ENCODE results near the gene NPTN.

Gene NPTN

DNA sequence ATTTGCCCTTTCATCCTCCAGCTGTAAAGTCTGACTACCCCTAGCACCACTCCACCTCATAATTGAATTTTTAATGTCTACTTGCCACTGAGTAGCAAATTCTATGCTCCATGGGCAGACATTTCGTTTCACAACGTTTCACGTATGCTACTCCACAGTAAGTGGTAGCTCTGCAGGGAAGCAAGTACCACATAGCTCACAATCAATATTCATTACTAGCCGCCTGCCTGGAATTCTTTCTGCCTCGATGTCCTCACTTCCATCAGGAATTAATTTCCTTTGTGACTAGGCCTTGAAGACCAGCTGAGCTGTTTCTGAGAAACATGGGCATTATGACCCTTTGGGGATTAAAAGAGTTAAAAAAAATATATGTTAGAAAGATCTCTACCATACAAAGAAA is 15.3 kb downstream of the NPTN start:
- TF ChIP-seq TCF4 (CRISPR knock-in tag; IDR thresholded peaks at IDR 0.05; ENCODE audit: borderline replicate concordance), result no peak
- no peak for TF ChIP-seq ISL1 (CRISPR knock-in tag; IDR thresholded peaks at IDR 0.05)
- TF ChIP-seq ARNTL (CRISPR knock-in tag; IDR thresholded peaks at IDR 0.05; ENCODE audit: borderline replicate concordance, low read depth), result no peak
- no peak for TF ChIP-seq TOX (CRISPR knock-in tag; IDR thresholded peaks at IDR 0.05; ENCODE audit: borderline replicate concordance)
- no peak for TF ChIP-seq ZFP30 (CRISPR knock-in tag; IDR thresholded peaks at IDR 0.05)
- TF ChIP-seq, protein P1, sequence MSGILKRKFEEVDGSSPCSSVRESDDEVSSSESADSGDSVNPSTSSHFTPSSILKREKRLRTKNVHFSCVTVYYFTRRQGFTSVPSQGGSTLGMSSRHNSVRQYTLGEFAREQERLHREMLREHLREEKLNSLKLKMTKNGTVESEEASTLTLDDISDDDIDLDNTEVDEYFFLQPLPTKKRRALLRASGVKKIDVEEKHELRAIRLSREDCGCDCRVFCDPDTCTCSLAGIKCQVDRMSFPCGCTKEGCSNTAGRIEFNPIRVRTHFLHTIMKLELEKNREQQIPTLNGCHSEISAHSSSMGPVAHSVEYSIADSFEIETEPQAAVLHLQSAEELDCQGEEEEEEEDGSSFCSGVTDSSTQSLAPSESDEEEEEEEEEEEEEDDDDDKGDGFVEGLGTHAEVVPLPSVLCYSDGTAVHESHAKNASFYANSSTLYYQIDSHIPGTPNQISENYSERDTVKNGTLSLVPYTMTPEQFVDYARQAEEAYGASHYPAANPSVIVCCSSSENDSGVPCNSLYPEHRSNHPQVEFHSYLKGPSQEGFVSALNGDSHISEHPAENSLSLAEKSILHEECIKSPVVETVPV (CRISPR knock-in tag; IDR thresholded peaks at IDR 0.05), result no peak
- TF ChIP-seq, protein P2, sequence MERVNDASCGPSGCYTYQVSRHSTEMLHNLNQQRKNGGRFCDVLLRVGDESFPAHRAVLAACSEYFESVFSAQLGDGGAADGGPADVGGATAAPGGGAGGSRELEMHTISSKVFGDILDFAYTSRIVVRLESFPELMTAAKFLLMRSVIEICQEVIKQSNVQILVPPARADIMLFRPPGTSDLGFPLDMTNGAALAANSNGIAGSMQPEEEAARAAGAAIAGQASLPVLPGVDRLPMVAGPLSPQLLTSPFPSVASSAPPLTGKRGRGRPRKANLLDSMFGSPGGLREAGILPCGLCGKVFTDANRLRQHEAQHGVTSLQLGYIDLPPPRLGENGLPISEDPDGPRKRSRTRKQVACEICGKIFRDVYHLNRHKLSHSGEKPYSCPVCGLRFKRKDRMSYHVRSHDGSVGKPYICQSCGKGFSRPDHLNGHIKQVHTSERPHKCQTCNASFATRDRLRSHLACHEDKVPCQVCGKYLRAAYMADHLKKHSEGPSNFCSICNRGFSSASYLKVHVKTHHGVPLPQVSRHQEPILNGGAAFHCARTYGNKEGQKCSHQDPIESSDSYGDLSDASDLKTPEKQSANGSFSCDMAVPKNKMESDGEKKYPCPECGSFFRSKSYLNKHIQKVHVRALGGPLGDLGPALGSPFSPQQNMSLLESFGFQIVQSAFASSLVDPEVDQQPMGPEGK (CRISPR knock-in tag; IDR thresholded peaks at IDR 0.05; ENCODE audit: borderline replicate concordance), result no peak
- no peak for TF ChIP-seq ZNF70 (CRISPR knock-in tag; IDR thresholded peaks at IDR 0.05)
- TF ChIP-seq GLIS3 (CRISPR knock-in tag; IDR thresholded peaks at IDR 0.05), result no peak
- TF ChIP-seq, protein P3, sequence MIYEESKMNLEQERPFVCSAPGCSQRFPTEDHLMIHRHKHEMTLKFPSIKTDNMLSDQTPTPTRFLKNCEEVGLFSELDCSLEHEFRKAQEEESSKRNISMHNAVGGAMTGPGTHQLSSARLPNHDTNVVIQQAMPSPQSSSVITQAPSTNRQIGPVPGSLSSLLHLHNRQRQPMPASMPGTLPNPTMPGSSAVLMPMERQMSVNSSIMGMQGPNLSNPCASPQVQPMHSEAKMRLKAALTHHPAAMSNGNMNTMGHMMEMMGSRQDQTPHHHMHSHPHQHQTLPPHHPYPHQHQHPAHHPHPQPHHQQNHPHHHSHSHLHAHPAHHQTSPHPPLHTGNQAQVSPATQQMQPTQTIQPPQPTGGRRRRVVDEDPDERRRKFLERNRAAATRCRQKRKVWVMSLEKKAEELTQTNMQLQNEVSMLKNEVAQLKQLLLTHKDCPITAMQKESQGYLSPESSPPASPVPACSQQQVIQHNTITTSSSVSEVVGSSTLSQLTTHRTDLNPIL (CRISPR knock-in tag; IDR thresholded peaks at IDR 0.05; ENCODE audit: low read depth), result no peak
- no peak for TF ChIP-seq ZNF8 (CRISPR knock-in tag; IDR thresholded peaks at IDR 0.05)
- TF ChIP-seq ZC3H10 (CRISPR knock-in tag; IDR thresholded peaks at IDR 0.05), result no peak
- no peak for TF ChIP-seq SNAI2 (CRISPR knock-in tag; IDR thresholded peaks at IDR 0.05)
- no peak for TF ChIP-seq CSDC2 (CRISPR knock-in tag; IDR thresholded peaks at IDR 0.05)
- TF ChIP-seq POU6F1 (CRISPR knock-in tag; IDR thresholded peaks at IDR 0.05; ENCODE audit: borderline replicate concordance, low read depth), result no peak
- no peak for TF ChIP-seq ZNF565 (CRISPR knock-in tag; conservative IDR thresholded peaks at IDR 0.05; ENCODE audit: low read depth)
- no peak for TF ChIP-seq ESRRG (CRISPR knock-in tag; IDR thresholded peaks at IDR 0.05)
- no peak for TF ChIP-seq OSR1 (CRISPR knock-in tag; IDR thresholded peaks at IDR 0.05)
- no peak for TF ChIP-seq BACH2 (CRISPR knock-in tag; IDR thresholded peaks at IDR 0.05; ENCODE audit: borderline replicate concordance)
- TF ChIP-seq PPARA (CRISPR knock-in tag; IDR thresholded peaks at IDR 0.05; ENCODE audit: borderline replicate concordance), result no peak
- ATAC-seq, result no peak

DNA sequence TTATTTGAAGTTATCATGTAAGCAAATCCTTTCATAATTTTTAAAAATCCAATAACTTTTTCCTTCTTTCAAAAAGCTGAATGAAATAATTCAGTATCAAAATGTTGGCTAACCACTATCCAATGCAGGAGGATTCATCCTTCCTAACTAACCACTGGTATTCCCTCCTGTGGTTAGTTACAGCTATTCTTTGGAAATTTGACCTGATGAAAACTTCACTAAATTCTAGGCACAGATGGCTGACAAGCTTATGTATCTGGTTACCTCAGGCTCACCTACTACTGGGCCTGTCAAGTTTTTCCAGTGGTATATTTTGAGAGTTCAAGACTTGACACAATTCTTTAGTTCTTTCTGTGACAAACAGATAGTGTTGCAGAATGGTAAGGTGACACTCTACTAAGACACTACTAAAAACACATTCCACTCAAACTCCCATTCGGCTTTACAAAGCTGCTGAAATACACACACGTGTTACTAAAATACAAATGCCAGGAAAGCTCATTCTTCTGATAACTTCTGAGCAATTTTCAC is 15.8 kb downstream of the NPTN start:
- peak; percentile 27; the same call in 2 of the 3 replicates for ATAC-seq
- no peak for TF ChIP-seq TCF4 (CRISPR knock-in tag; IDR thresholded peaks at IDR 0.05; ENCODE audit: borderline replicate concordance)
- TF ChIP-seq RARB (CRISPR knock-in tag; IDR thresholded peaks at IDR 0.05), result no peak
- TF ChIP-seq, protein P3 (CRISPR knock-in tag; IDR thresholded peaks at IDR 0.05; ENCODE audit: low read depth), result no peak
- no peak for TF ChIP-seq ZFP3 (CRISPR knock-in tag; IDR thresholded peaks at IDR 0.05)
- TF ChIP-seq ISL1 (CRISPR knock-in tag; IDR thresholded peaks at IDR 0.05), result no peak
- TF ChIP-seq, protein P1 (CRISPR knock-in tag; IDR thresholded peaks at IDR 0.05), result no peak
- no peak for TF ChIP-seq OSR1 (CRISPR knock-in tag; IDR thresholded peaks at IDR 0.05)
- no peak for TF ChIP-seq TOX (CRISPR knock-in tag; IDR thresholded peaks at IDR 0.05; ENCODE audit: borderline replicate concordance)
- TF ChIP-seq POU6F1 (CRISPR knock-in tag; IDR thresholded peaks at IDR 0.05; ENCODE audit: borderline replicate concordance, low read depth), result no peak
- no peak for TF ChIP-seq ZFP30 (CRISPR knock-in tag; IDR thresholded peaks at IDR 0.05)
- no peak for TF ChIP-seq ZNF70 (CRISPR knock-in tag; IDR thresholded peaks at IDR 0.05)
- no peak for TF ChIP-seq ESRRG (CRISPR knock-in tag; IDR thresholded peaks at IDR 0.05)
- TF ChIP-seq TSHZ2 (CRISPR knock-in tag; IDR thresholded peaks at IDR 0.05), result no peak
- TF ChIP-seq CSDC2 (CRISPR knock-in tag; IDR thresholded peaks at IDR 0.05), result no peak
- TF ChIP-seq BACH2 (CRISPR knock-in tag; IDR thresholded peaks at IDR 0.05; ENCODE audit: borderline replicate concordance), result no peak
- TF ChIP-seq SNAI2 (CRISPR knock-in tag; IDR thresholded peaks at IDR 0.05), result no peak
